ENCODE measurements around the gene RSKR.
A peak's percentile ranks its signal among the peaks of the same experiment; 100 is the strongest.

RSKR gene

GRCh38 chr17:28645576-28645939 lies 31.6 kb upstream of the RSKR start:
- Histone ChIP-seq H3K4me1 (ENCODE audit: control insufficient read depth, low read depth, low read length) (peaks cover 4% of the 10 kb centered on the region), H3K4me3 (ENCODE audit: low read length) (peak overlapping the region; percentile 83), H3K36me3 (ENCODE audit: control insufficient read depth, low read depth, low read length) (peaks cover 32% of the 10 kb centered on the region), H3K27me3 (ENCODE audit: control insufficient read depth, insufficient read depth, low read length) (no peaks in the 10 kb centered on the region), H3K9me3 (ENCODE audit: control insufficient read depth, low read depth, low read length) (no peaks in the 10 kb centered on the region), H3K9ac (ENCODE audit: low read length) (peak overlapping the region; percentile 73), H3K27ac (ENCODE audit: low read length) (peak overlapping the region; percentile 25)

GRCh38 chr17:28644787-28645575 lies 31.0 kb upstream of the RSKR start, which contains the start of gene BLTP2:
TSS of gene BLTP2 (minus strand) at chr17:28645158. CDS start at chr17:28645056, 102 bp downstream.
- Histone ChIP-seq H3K4me1 (ENCODE audit: control insufficient read depth, low read depth, low read length) (peaks cover 4% of the 10 kb centered on the region), H3K4me3 (ENCODE audit: low read length) (peak within 1 kb of the TSS; percentile 83), H3K9me3 (ENCODE audit: control insufficient read depth, low read depth, low read length) (no peaks in the 10 kb centered on the region), H3K36me3 (ENCODE audit: control insufficient read depth, low read depth, low read length) (peaks cover 35% of the 10 kb centered on the region), H3K27me3 (ENCODE audit: control insufficient read depth, insufficient read depth, low read length) (no peaks in the 10 kb centered on the region), H3K27ac (ENCODE audit: low read length) (peak within 1 kb of the TSS; percentile 25), H3K9ac (ENCODE audit: low read length) (peak within 1 kb of the TSS; percentile 73)

- Histone ChIP-seq H3K27me3 (ENCODE audit: control insufficient read depth, insufficient read depth, low read length) (no peaks in the 10 kb centered on the region), H3K27ac (ENCODE audit: low read length) (peak overlapping the region; percentile 3), H3K4me3 (ENCODE audit: low read length) (peak overlapping the region; percentile 83), H3K4me1 (ENCODE audit: control insufficient read depth, low read depth, low read length) (peaks cover 4% of the 10 kb centered on the region), H3K36me3 (ENCODE audit: control insufficient read depth, low read depth, low read length) (peaks cover 42% of the 10 kb centered on the region), H3K9me3 (ENCODE audit: control insufficient read depth, low read depth, low read length) (no peaks in the 10 kb centered on the region), H3K9ac (ENCODE audit: low read length) (peak overlapping the region; percentile 73)
Observed at GRCh38 chr17:28643983-28644786, 30.2 kb upstream of the RSKR start.

GRCh38 chr17:28641579-28641978 lies 27.6 kb upstream of the RSKR start:
- H3K27me3 ChIP-seq (ENCODE audit: control insufficient read depth, insufficient read depth, low read length), result no peaks in the 10 kb centered on the region
- H3K4me1 ChIP-seq (ENCODE audit: control insufficient read depth, low read depth, low read length), result peaks cover 2% of the 10 kb centered on the region
- no peak overlapping the region for H3K27ac ChIP-seq (ENCODE audit: low read length)
- H3K9me3 ChIP-seq (ENCODE audit: control insufficient read depth, low read depth, low read length), result no peaks in the 10 kb centered on the region
- H3K4me3 ChIP-seq (ENCODE audit: low read length), result no peak overlapping the region
- no peak overlapping the region for H3K9ac ChIP-seq (ENCODE audit: low read length)
- H3K36me3 ChIP-seq (ENCODE audit: control insufficient read depth, low read depth, low read length), result peaks cover 63% of the 10 kb centered on the region

- no peak overlapping the region for H3K27ac ChIP-seq (ENCODE audit: low read length)
- H3K4me1 ChIP-seq (ENCODE audit: control insufficient read depth, low read depth, low read length), result no peaks in the 10 kb centered on the region
- H3K36me3 ChIP-seq (ENCODE audit: control insufficient read depth, low read depth, low read length), result peaks cover 96% of the 10 kb centered on the region
- H3K4me3 ChIP-seq (ENCODE audit: low read length), result no peak overlapping the region
- no peak overlapping the region for H3K9ac ChIP-seq (ENCODE audit: low read length)
- no peaks in the 10 kb centered on the region for H3K27me3 ChIP-seq (ENCODE audit: control insufficient read depth, insufficient read depth, low read length)
- H3K9me3 ChIP-seq (ENCODE audit: control insufficient read depth, low read depth, low read length), result no peaks in the 10 kb centered on the region
Observed at GRCh38 chr17:28635506-28635905, 21.5 kb upstream of the RSKR start.

GRCh38 chr17:28634206-28634865 lies 20.4 kb upstream of the RSKR start:
- Histone ChIP-seq H3K9ac (ENCODE audit: low read length) (no peak overlapping the region), H3K27ac (ENCODE audit: low read length) (no peak overlapping the region), H3K27me3 (ENCODE audit: control insufficient read depth, insufficient read depth, low read length) (no peaks in the 10 kb centered on the region), H3K9me3 (ENCODE audit: control insufficient read depth, low read depth, low read length) (no peaks in the 10 kb centered on the region), H3K4me3 (ENCODE audit: low read length) (no peak overlapping the region), H3K4me1 (ENCODE audit: control insufficient read depth, low read depth, low read length) (no peaks in the 10 kb centered on the region), H3K36me3 (ENCODE audit: control insufficient read depth, low read depth, low read length) (peaks cover 96% of the 10 kb centered on the region)

- Histone ChIP-seq H3K36me3 (ENCODE audit: control insufficient read depth, low read depth, low read length) (peaks cover 74% of the 10 kb centered on the region), H3K9me3 (ENCODE audit: control insufficient read depth, low read depth, low read length) (no peaks in the 10 kb centered on the region), H3K4me1 (ENCODE audit: control insufficient read depth, low read depth, low read length) (no peaks in the 10 kb centered on the region), H3K9ac (ENCODE audit: low read length) (no peak overlapping the region), H3K27ac (ENCODE audit: low read length) (no peak overlapping the region), H3K4me3 (ENCODE audit: low read length) (no peak overlapping the region), H3K27me3 (ENCODE audit: control insufficient read depth, insufficient read depth, low read length) (no peaks in the 10 kb centered on the region)
Observed at GRCh38 chr17:28626818-28627217, 12.8 kb upstream of the RSKR start.

- no peaks in the 10 kb centered on the region for H3K27me3 ChIP-seq (ENCODE audit: control insufficient read depth, insufficient read depth, low read length)
- H3K9ac ChIP-seq (ENCODE audit: low read length), result no peak overlapping the region
- H3K9me3 ChIP-seq (ENCODE audit: control insufficient read depth, low read depth, low read length), result no peaks in the 10 kb centered on the region
- H3K36me3 ChIP-seq (ENCODE audit: control insufficient read depth, low read depth, low read length), result peaks cover 79% of the 10 kb centered on the region
- H3K4me3 ChIP-seq (ENCODE audit: low read length), result no peak overlapping the region
- H3K27ac ChIP-seq (ENCODE audit: low read length), result no peak overlapping the region
- H3K4me1 ChIP-seq (ENCODE audit: control insufficient read depth, low read depth, low read length), result no peaks in the 10 kb centered on the region
Observed at GRCh38 chr17:28624148-28624547, 10.2 kb upstream of the RSKR start.

GRCh38 chr17:28623696-28624095 lies 9.7 kb upstream of the RSKR start:
- peaks cover 82% of the 10 kb centered on the region for H3K36me3 ChIP-seq (ENCODE audit: control insufficient read depth, low read depth, low read length)
- no peak overlapping the region for H3K4me3 ChIP-seq (ENCODE audit: low read length)
- no peak overlapping the region for H3K9ac ChIP-seq (ENCODE audit: low read length)
- H3K27me3 ChIP-seq (ENCODE audit: control insufficient read depth, insufficient read depth, low read length), result no peaks in the 10 kb centered on the region
- H3K4me1 ChIP-seq (ENCODE audit: control insufficient read depth, low read depth, low read length), result no peaks in the 10 kb centered on the region
- no peaks in the 10 kb centered on the region for H3K9me3 ChIP-seq (ENCODE audit: control insufficient read depth, low read depth, low read length)
- no peak overlapping the region for H3K27ac ChIP-seq (ENCODE audit: low read length)

GRCh38 chr17:28622186-28622585 lies 8.2 kb upstream of the RSKR start:
- Histone ChIP-seq H3K27me3 (ENCODE audit: control insufficient read depth, insufficient read depth, low read length) (no peaks in the 10 kb centered on the region), H3K9ac (ENCODE audit: low read length) (no peak overlapping the region), H3K4me1 (ENCODE audit: control insufficient read depth, low read depth, low read length) (no peaks in the 10 kb centered on the region), H3K9me3 (ENCODE audit: control insufficient read depth, low read depth, low read length) (no peaks in the 10 kb centered on the region), H3K36me3 (ENCODE audit: control insufficient read depth, low read depth, low read length) (peaks cover 81% of the 10 kb centered on the region), H3K27ac (ENCODE audit: low read length) (no peak overlapping the region), H3K4me3 (ENCODE audit: low read length) (no peak overlapping the region)

- Histone ChIP-seq H3K27me3 (ENCODE audit: control insufficient read depth, insufficient read depth, low read length) (no peaks in the 10 kb centered on the region), H3K4me3 (ENCODE audit: low read length) (no peak overlapping the region), H3K4me1 (ENCODE audit: control insufficient read depth, low read depth, low read length) (no peaks in the 10 kb centered on the region), H3K27ac (ENCODE audit: low read length) (no peak overlapping the region), H3K9ac (ENCODE audit: low read length) (no peak overlapping the region), H3K36me3 (ENCODE audit: control insufficient read depth, low read depth, low read length) (peaks cover 89% of the 10 kb centered on the region), H3K9me3 (ENCODE audit: control insufficient read depth, low read depth, low read length) (no peaks in the 10 kb centered on the region)
Observed at GRCh38 chr17:28620010-28620409, 6.0 kb upstream of the RSKR start.
